HepG2 (cell line): ENCODE data around the gene C2orf80. TPM values are rescaled to one million over a fixed set of nuclear protein-coding genes. Genes with fewer than 3 reads are reported as not detected.

Experiments used
- AHDC1 ChIP-seq: sonication (generic); formaldehyde crosslinking; IDR thresholded peaks from 2 replicates; pipeline ENCODE4 v1.5.1; 2020; ENCODE audit warnings: mild to moderate bottlenecking, missing genetic modification reagents, borderline replicate concordance
- CBFB ChIP-seq: sonication (generic); formaldehyde crosslinking; IDR thresholded peaks from 2 replicates; pipeline ENCODE4 v1.4.0; 2020; ENCODE audit warnings: missing genetic modification reagents
- FOXC1 ChIP-seq: sonication (generic); formaldehyde crosslinking; IDR thresholded peaks from 2 replicates; pipeline ENCODE4 v1.8.0; 2022; ENCODE audit warnings: mild to moderate bottlenecking, missing genetic modification reagents, borderline replicate concordance
- HMGXB4 ChIP-seq, 2 experiments: sonication (generic) in 1 of 2; formaldehyde crosslinking in 1 of 2; IDR thresholded peaks; 2 replicates each; pipeline versions ENCODE4 v1.4.0 to v1.6.1; 2018 to 2020; ENCODE audit warnings: missing genetic modification reagents in 2 of 2, borderline replicate concordance in 1 of 2, low read depth in 1 of 2, mild to moderate bottlenecking in 1 of 2, missing biosample characterization in 1 of 2
- MIXL1 ChIP-seq: IDR thresholded peaks from 2 replicates; pipeline ENCODE4 v1.6.1; 2016
- MXD4 ChIP-seq: IDR thresholded peaks from 2 replicates; pipeline ENCODE4 v1.6.1; 2016; ENCODE audit warnings: mild to moderate bottlenecking, missing biosample characterization, missing genetic modification reagents
- NFIC ChIP-seq: IDR thresholded peaks from 2 replicates; pipeline ENCODE4 v1.6.1; 2012; ENCODE audit warnings: mild to moderate bottlenecking, low read length, inconsistent platforms
- PBX3 ChIP-seq: sonication (generic); formaldehyde crosslinking; IDR thresholded peaks from 2 replicates; pipeline ENCODE4 v1.8.1; 2023; ENCODE audit warnings: missing genetic modification reagents, inconsistent platforms, borderline replicate concordance
- RBAK ChIP-seq: sonication (generic); formaldehyde crosslinking; IDR thresholded peaks from 2 replicates; pipeline ENCODE4 v1.5.1; 2020; ENCODE audit warnings: mild to moderate bottlenecking, missing genetic modification reagents
- SPEN ChIP-seq: sonication (generic); formaldehyde crosslinking; IDR thresholded peaks from 2 replicates; pipeline ENCODE4 v1.5.1; 2020; ENCODE audit warnings: low read depth, mild to moderate bottlenecking, missing genetic modification reagents
- TCF7L2 ChIP-seq: IDR thresholded peaks from 2 replicates; pipeline ENCODE4 v1.6.1; 2011; ENCODE audit warnings: mild to moderate bottlenecking, low read depth, low read length, moderate library complexity
- ZBTB4 ChIP-seq: sonication (generic); formaldehyde crosslinking; IDR thresholded peaks from 2 replicates; pipeline ENCODE4 v1.4.0; 2020; ENCODE audit warnings: missing genetic modification reagents, mild to moderate bottlenecking, borderline replicate concordance
- ZNF382 ChIP-seq: sonication (generic); formaldehyde crosslinking; IDR thresholded peaks from 2 replicates; pipeline ENCODE4 v1.5.0; 2020; ENCODE audit warnings: missing genetic modification reagents, mild to moderate bottlenecking, borderline replicate concordance
- ZNF468 ChIP-seq: sonication (generic); formaldehyde crosslinking; IDR thresholded peaks from 2 replicates; pipeline ENCODE4 v1.8.0; 2022; ENCODE audit warnings: mild to moderate bottlenecking, moderate library complexity, missing genetic modification reagents
- ZNF513 ChIP-seq: sonication (generic); formaldehyde crosslinking; conservative IDR thresholded peaks from 2 replicates; pipeline ENCODE4 v1.5.0; 2020; ENCODE audit warnings: missing genetic modification reagents
- polyA plus RNA-seq, 8 experiments: library from polyadenylated mRNA; depleted of rRNA in 3 of 8; stranded (reverse) in 7 of 8; unstranded in 1 of 8; fragments of >200 nt; fragmentation: Illumina TruSeq in 4 of 8; extraction: Trizol in 4 of 8; gene quantifications; 2 replicates each; pipeline versions ENCODE4 v1.2.1 to v1.2.3, GENCODE V29; 2011 to 2016; ENCODE audit warnings: low read depth in 4 of 8, missing spikeins in 1 of 8, mixed read lengths in 1 of 8; ENCODE audit not compliant: insufficient read depth in 1 of 8
- total RNA-seq, 5 experiments: library from RNA; depleted of rRNA; stranded (reverse); fragments of >200 nt; fragmentation: Illumina TruSeq; extraction: Trizol; gene quantifications; 2 replicates each; pipeline ENCODE4 v1.2.3, GENCODE V29; 2016; ENCODE audit warnings: low read depth in 1 of 5

C2orf80 gene
- total and polyA plus RNA-seq, 2 of the 13 experiments (the other 11 are each of a cell fraction or from before 2014, with no cell fraction given) = not detected

- TF ChIP-seq AHDC1 (no peak), PBX3 (CRISPR knock-in tag) (no peak), ZNF468 (no peak), ZBTB4 (no peak), HMGXB4 (CRISPR knock-in tag; IDR thresholded peaks at IDR 0.05; ENCODE audit: borderline replicate concordance in 1 of 2, low read depth in 1 of 2) (peak; percentile 61 to 85), MXD4 (CRISPR knock-in tag) (no peak), SPEN (CRISPR knock-in tag) (no peak), FOXC1 (CRISPR knock-in tag) (no peak), ZNF382 (CRISPR knock-in tag) (no peak), CBFB (no peak), RBAK (no peak), MIXL1 (peak; percentile 69), ZNF513 (CRISPR knock-in tag) (no peak), NFIC (no peak), TCF7L2 (no peak)
Observed at GRCh38 chr2:208175069-208175839, 14.6 kb downstream of the C2orf80 start (continued).
